HG02852 (cell line): ENCODE measurements around the gene OR2A42.
"Not testable (repeated sequence)": the region's sequence is repeated elsewhere in the genome, so short reads cannot be mapped to it uniquely, and the experiment has no call there.

Experiments
- ATAC-seq: cut with Tn5 transposase; IDR thresholded peaks from one replicate; pipeline ENCODE4 v1.9.1; 2021; ENCODE audit warnings: mild to moderate bottlenecking, moderate library complexity; ENCODE audit not compliant: unreplicated experiment

Gene OR2A42

DNA sequence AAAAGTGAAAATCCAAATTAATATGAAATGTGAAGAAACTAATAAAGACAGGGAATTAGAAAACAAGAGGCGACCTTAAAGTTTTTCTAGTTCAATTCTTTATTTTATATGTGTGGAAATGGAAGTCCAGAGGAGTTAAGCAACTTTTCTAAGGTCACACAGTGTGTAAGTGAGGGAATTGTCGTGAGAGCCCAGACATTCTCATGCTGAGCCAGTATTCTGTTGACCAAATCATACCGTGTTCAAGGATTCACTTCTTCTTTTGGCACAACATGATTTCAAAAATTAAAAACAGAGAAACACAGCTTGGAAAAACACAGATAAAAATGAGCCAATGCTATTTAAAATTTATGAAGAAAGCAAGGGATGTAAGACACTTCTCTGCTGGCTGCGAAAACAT is 12.5 kb downstream of the OR2A42 start:
- not testable (repeated sequence) for ATAC-seq

DNA sequence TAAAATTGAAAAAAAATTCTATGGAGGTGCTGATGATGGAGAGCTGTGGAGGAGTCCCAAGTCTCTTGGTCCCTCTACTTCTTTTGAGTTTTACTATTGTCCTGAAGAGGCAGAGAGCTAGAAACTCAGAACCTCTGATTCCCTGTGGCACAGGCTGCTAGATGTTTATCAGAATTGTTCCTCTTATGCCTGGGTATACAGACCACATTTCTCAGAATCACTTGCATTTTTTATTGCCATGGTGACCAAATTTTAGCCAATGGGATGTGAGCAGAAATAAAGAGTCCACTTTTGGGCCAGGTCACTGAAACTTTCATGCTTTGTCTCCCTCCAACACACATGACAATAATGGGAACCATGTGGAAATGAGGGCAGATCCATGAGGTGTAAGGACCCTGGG is 15.7 kb downstream of the OR2A42 start:
- not testable (repeated sequence) for ATAC-seq

DNA sequence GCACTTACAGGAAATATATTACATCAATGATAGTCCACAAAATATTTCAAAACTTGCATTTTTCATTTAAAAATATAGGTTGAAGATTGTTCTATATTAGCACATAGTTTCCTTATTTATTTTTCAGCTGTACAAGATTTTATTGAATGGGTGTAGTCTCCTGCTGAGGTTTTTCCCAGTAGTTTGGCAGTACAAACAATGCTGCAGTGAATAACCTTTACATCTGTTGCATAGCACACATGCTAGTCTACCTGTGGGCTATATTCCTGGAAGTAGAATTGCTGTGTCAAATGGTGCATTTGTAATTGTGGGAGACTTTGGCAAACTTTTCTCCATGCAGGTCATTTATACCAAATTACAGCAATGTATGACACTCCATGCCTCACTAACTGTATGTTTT is 18.9 kb downstream of the OR2A42 start:
- ATAC-seq: not testable (repeated sequence)

DNA sequence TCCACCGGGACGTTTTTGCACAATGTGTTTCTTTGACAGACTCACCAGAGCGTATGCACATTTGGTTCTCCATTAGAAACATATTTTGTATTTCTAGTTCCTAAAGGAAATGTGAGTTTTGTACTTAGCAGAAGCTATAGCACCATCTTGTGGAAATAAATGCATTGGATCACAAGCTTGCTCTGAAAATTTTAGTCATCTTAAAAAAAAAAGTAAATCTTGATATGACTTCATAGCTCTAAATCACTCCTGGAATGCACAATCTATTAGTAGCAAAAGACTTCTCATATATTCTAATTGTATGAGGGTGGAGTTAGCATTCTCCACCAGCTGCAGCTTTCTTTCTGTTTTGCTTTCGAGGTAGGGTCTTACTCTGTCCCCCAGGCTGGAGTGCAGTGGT is 20.3 kb downstream of the OR2A42 start:
- ATAC-seq: not testable (repeated sequence)

DNA sequence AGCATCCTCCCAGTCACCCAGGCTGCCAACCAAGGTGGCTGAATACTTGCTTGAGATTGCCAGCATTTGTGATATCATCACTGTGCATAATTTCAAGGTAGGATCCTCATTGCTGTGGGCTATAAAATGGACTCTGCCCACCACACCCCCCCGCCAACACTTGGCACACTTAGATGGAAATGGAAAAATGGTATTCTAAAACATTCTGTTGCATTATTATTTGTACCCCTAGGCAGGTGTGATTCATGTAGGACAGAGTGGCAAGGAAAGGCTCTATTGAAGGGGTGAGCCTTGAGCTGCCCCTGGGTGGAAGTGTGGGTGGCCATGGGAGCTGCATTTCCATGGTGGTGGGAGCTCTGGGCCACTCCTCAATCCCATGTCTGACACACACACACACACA is 20.8 kb downstream of the OR2A42 start:
- not testable (repeated sequence) for ATAC-seq

DNA sequence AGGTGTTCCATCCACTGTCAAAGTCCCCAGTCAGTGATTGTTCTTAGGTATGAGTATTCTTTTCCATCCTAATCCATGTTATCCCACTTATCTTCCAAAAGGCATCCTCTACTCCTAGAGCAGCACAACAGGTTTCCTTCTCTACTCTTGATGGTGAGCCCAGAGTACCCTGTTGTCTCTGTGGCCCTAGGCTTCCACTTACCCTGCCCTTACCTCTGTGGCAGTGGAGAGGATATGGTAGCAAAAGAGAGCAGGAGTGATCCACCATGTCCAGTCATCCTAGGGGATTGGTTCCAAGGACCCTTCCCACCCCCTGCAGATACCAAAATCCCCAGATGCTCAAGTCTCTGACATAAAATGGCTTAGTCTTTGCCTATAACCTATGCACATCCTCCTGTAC is 22.2 kb downstream of the OR2A42 start:
- not testable (repeated sequence) for ATAC-seq

DNA sequence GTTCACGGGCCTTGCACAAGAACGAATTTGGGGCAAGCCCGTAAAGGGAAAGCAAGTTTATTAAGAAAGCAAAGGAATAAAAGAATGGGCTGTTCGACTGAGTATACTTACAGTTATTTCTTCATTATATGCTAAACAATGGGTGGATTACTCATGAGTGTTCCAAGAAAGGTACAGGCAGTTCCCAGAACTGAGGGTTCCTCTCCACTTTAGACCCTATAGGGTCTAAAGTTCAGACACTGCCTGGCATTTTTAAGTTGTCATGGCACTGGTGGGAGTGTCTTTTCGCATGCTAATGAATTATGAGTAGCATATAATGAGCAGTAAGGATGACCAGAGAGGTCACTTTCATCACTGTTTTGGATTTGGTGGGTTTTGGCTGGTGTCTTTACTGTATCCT is 34.1 kb downstream of the OR2A42 start:
- not testable (repeated sequence) for ATAC-seq

DNA sequence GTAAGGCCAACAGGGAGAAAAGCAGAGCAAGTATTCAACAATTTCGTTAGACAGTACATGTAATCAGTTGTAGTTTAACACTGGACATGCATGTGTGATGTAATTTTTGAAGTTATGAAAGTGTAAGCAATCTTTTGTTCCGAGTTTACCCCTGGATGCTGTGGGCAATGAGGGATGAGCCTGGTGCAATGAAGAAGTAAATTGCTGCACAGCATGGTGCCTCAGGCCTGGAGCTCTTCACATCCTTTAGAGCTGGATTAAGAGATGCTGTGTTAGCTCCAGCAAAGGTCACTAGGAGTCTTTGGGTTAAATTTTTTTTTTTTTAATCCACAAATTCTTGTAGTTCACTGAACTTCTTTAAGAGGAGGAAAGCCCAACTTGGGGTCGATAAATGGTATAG is 36.3 kb downstream of the OR2A42 start:
- ATAC-seq: not testable (repeated sequence)

DNA sequence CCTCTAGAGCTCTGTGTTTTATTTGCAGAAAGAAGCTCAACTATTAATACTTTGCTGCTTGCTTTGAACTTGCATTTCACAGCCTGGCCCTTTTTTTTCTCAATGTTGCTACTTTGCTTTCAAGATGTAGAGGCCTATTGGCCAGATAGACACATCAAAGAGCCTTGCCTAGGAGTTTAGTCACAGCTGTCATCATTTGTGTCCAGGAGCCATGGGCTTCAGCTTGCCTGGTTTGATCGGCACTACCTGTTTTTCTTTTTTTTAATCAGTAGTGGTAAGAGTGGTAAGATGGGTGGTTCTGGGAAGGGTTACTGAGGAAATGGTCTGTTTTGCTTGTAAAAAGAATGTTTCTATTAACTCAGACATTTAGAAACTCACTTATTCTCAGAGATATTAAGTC is 37.4 kb downstream of the OR2A42 start:
- peak; percentile 32 for ATAC-seq

DNA sequence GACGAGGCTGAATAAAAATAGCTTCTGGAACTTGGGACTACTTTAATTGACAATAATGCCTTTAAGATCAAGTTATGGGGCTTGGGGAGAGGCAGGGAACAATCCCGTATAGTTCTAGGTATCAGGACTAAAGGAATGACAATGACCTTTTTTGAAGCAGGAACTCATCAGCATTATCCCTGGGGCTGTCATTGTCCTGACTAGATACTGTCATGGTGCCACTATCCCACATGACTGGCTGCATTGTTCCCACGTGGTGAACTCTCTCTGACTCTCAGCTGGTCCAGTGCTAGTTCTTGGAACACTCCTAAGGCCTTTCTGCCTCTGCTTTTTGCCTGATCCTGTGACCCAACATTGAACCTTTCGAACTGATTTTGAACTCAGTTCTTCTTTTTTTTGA is 40.5 kb downstream of the OR2A42 start:
- not testable (repeated sequence) for ATAC-seq

DNA sequence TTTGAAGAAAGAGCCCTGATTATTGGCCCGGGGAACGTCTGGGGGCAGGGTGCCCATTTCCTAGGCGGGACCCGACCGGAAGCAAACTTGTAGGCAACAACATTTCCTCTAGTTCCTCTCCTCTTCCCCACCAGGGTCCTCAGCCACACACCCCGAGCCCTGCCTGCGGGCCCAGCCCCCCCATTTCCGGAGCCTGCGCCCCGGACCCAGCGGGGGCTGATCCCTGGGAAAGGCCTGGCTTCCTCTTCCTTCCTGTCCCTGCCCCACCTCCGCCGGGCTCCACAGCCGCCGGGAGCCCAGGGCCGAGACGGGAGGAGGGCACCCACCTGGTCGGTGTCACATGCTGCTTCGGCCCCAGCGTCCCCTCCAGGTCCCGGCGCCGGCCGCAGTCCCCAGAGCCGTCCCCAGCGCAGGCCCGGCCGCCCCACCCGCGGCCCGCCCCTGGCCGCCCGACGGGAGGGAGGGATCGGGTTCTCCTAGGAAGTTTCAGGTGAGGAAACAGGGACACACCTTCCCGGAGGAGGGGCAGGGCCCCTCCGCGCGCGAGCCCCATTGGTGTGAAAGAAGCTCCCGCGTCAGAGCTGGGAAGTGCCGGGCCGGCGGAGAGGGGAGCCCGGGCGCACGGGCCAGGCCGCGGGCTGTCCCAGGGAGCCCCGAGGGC is 44.1 kb downstream of the OR2A42 start, which contains the start of gene ARHGEF35:
Gene ARHGEF35 (minus strand): TSS at position 622 of the 661 bp plus-strand sequence. CDS start 7,450 bp downstream, outside the sequence.
- ATAC-seq: peak; percentile 65

DNA sequence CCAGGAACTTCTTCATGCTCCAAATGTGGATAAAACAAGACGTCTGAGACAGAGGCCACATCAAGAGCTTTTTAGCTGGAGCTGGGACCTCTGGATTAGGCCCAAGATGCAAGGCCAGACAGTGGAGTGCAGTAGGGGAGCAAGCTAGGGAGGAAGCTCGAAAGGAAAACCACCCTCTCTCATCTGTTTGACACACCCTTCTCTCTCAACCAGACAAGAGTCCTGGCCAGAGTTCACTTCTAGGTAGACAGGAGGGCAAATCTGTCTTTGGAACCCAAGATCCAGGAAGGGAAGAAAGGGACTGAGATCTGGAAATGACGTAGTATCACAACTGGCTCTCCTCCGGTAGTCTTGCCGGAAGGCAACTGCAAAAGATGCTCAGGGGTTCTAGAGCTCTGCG is 45.0 kb downstream of the OR2A42 start:
- ATAC-seq: not testable (repeated sequence)

DNA sequence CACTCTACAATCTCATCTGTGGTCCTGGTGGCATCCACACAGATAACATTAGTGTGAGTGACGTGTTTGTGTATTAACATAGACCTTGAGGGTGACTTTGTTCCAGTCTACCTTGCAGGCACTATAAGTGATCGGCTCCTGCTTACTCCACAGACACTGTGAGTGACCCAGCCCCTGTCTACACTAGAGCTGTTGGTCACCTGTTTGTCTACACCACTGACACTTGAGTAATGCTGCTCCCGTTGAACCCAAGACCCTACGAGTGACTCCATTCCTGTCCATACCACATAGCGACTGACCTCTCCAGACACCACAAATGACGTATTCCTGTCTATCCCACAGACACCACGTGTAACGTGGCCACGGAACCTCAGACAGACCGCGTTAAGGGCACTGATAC is 45.6 kb downstream of the OR2A42 start:
- not testable (repeated sequence) for ATAC-seq

DNA sequence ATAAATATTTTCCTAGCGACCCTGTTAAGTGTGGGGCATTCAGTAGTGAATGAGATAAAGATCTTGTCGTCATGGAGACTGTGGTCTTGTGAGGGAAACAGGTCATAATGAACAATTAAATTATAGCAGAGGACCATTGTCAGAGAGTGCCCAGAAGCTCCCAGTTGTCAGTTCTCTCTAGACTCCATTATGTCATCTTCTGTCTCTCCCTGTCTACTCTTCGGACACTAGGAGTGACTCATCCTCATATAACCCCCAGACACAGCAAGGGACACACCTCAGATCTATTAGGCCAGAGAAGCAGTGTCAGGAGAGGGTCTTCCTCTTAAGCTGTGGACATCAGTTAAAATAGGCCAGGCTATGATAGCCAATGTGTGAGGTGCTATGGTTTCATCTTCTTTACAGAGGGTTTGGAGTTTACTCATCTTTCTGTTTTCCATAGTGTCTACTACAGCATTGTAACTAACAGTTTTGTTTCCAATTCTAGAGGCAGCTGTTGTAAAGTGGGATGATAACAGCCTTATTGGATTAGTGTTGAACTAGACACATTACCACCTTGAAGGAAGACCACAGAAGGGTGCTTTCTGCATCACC is 50.7 kb downstream of the OR2A42 start:
- not testable (repeated sequence) for ATAC-seq

DNA sequence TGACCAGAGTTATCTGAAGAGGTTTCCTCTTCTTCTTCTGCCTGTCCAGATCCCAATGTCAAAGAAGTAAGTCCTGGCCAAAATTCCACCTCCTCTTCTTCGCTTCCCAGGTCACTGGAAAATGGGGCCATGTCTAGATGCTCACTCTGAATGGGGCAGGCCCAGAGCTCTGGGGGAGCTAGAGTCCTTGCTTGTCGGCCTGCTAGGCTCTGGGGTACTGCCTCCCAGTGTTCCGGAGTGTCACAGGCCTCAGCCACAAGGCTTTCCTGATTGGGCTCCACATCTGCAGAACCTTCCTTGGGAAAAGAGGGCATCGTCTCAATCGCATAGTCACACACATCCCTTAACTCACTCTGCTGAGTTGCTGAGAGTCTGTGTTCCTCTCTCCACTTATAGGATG is 51.6 kb downstream of the OR2A42 start:
- not testable (repeated sequence) for ATAC-seq

DNA sequence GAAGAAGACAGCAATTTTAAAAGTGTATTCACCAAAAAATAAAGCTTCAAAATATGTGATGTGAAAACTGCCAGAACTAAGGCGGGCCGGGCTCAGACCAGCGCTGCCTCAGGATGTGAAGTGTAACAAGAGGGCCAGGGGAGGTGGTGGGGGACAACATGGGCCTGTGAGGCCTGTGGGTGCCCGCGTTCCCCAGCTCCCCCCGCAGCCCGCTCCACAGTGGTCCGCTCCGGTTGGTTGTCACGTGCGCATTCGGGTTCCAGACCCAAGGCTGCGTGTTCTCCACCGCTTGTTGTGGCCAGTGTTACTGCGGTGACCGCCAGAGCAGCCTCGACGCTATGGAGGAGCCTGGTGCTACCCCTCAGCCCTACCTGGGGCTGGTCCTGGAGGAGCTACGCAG is 56.2 kb downstream of the OR2A42 start, which contains the start of gene CTAGE4:
Gene CTAGE4 (plus strand): TSS at position 301 of the 400 bp plus-strand sequence. CDS start 38 bp downstream, at position 339.
- not testable (repeated sequence) for ATAC-seq

DNA sequence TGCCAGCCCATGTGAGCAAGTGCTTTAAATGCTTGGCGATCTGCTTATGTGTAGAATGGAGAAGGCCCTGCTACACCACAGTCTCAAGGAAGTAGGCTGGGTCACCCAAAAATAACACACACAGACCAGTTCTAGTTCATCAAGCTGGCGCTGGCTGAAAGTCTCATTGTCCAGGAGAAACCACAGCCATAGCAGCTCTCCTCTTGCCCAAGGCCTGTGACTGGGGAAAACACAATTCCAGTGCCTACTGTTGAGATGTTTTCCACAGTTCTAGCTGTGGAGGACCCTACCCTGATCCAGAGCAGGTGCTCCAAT is 60.3 kb downstream of the OR2A42 start:
- ATAC-seq: peak; percentile 34

DNA sequence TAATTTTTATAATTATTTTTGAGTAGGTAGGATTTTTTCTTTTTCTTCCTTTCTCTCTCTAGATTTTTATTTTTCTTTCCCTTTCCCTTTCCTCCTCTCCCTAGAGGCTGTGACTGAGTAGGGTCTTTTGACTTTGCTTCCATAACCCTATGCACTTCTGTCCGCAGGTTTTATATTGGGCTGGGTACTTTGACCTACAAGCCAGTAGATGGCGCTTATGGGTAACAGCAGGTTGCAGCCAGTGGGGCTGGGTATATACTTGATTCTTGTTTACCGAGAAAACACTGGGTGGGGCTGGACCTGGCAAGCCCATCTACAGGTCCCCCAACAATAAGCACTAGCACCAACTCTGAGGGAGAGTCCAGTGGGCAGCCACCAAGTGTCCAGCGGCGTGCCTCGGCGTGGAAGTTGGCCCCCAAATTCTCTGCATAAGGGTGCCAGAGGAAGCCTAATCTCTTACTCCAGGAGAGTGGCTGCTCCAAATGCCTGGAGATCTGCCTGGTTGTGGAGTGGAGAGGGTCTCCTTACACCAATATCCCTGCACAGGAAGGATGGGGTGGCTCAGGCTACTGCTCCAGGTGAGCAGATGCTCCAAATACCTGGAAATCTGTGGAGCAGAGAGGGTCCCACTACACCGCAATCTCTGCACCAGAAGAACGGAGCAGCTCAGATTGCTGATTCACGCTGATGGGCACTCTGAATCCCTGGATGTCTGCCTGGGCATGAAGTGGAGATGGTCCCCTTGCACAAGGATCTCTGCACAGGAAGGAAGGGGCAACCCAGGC is 60.8 kb downstream of the OR2A42 start:
- ATAC-seq: peak; percentile 98
